NOMO-1 treated with DMSO at 0.1 percent for 48 hours (cell line): ENCODE measurements around the gene TMED7.

Source experiments
- DNase-seq: peaks from one replicate; lab custom pipeline; 2025; ENCODE audit not compliant: unreplicated experiment; lab: John Stamatoyannopoulos, UW

The TMED7 gene

DNA sequence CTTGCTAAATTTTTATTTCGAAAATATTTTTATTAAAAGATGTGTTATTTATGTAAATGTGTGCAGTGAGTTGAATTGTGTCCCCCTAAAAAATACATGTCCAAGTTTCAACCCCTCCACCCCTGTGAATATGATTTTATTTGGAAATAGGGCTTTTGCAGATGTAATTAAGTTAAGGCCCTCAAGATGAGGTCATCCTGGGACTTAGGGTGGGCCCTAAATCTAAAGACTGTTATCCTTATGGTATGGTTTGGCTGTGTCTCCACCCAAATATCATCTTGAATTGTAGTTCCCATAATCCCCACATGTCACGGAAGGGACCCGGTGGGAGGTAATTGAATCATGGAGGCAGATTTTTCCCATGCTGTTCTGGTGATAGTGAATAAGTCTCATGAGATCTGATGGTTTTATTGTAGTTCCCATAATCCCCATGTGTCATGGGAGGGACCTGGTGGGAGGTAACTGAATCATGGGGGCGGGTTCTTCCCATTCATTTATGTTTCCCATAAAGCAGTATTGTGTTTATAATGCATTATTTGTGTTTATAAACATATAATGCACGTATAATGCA, 1.5 kb upstream of the TMED7 start:
- DNase-seq = no peak

DNA sequence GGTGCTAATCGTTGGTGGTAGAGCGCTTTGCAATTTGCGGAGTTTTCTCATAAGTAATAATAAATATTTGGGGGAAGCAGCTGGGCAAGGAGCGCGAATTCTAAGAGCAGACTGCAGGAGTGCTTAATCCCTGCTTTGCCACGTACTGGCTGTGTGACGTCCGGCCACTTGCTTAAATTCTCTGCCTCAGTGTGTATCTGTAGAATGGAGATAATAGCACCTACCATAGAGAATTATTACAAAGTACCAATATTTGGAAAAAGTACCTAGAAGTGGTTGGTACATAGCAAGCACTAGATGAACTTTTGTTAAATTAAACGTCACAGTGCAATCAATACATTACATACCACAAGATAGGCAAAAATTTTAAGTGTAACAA, 598 bp upstream of the TMED7 start:
- DNase-seq = no peak

DNA sequence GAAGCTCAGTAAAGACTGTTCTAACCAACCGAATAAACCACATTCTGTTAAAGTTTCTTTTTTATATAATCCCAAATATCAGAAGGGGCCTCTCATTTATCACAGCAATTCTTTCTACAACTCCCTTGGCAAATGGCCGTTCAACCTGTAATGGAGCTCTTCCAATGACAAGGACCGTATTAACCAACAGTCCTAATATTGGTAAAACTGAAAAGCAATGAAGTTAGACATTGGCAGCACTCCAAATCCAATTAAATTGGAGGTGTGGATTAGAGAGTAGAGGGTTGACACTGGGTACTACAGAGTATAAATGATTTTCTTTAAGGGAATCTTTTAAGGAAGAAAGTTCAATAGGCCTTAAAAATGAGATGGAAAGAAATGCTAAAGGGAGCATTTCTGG, 842 bp downstream of the TMED7 start:
- no peak for DNase-seq

DNA sequence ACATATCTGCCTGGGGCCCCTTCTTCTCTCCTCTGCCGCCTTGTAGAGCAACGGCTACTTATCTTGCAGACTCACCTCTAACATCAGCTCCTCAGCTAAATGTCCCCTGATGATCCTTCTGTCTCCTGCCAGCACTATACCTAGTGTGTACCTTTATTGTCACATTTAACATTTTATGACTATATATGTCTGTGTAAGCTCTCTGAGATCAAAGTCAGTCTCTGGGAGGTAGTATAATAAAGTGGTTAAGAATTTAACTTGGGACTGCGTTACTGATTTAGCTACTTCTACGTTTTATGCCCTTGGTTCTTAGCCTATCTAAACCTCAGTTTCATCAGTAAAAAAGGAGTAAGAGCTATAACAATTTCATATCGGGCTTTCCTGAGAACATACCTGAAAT, 2.2 kb downstream of the TMED7 start:
- DNase-seq = no peak

DNA sequence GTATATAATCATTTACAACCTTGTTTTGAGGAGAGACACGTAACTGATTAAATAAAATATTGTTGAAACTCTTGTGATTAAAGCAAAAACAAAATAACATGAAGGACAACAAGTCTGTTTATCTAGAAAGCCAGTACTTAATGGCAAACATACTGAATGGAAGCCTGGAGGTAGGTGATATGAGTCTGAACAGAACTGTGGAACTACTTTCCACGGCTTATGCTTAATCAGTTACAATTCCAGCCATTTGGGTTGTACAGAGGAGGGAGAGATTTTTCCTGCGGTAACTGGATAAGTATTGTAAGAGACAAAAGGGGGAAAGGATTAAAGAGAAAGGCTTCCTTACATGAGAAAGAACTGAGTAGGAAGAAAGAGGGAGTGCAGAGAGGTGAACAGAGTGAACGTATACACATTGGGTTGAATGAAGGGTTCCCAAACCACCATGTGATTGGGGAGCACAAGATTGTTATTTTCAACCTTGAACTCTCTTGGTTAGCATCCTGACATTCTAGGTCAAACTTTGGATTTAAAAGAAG, 4.4 kb downstream of the TMED7 start:
- DNase-seq = no peak

DNA sequence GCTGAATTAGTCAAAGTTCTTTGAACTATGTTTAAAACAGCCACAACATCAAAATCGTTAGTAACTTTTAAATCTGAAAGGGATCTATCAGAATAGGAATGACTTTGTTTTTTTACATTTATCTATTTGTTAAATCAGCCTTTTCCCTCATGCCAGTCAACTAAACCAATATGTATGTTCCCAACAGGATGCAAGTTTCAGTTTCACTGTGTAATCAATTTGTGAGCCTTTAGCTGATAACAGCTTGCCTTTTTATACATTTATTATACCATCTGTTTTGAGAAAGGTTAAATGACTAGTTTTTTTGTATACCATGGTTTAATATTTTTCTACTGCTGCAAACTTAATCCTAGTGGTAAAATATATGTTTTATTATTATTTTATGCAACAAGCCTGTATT, 8.9 kb downstream of the TMED7 start:
- DNase-seq = no peak

DNA sequence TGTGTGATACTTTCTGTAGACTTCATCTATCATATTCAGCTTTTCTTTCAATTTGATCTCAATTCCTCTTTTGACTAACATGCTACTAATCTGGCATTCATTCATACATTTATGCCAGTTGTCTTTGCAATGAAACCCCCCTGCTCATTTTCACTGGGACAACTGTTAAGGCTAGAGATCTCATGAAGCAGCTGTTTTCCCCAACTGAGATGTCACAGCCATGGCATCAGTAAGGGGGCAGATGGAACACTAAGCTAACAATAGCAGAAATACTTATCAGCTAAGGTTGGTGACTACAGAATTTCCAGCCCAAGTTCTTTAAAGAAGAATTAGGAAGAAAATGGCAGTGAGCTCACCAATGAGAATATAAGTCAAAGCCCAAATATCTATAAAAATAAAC, 9.4 kb downstream of the TMED7 start:
- no peak for DNase-seq

DNA sequence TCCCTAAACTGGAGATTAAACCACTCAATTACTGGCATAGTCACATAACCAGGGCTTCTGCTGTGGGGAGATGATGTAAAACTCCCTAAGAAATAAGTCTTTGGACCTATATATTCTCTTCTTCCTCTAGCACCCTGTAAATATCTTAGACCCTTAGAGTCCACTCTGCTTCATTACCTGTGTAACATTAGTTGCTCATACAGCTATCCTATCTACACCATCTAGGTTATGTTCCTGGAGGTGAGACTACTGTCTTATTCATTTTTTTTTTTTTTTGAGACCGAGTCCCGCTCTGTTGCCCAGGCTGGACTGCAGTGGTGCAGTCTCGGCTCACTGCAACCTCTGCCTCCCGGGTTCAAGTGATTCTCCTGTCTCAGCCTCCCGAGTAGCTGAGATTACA, 14.0 kb downstream of the TMED7 start:
- no peak for DNase-seq

DNA sequence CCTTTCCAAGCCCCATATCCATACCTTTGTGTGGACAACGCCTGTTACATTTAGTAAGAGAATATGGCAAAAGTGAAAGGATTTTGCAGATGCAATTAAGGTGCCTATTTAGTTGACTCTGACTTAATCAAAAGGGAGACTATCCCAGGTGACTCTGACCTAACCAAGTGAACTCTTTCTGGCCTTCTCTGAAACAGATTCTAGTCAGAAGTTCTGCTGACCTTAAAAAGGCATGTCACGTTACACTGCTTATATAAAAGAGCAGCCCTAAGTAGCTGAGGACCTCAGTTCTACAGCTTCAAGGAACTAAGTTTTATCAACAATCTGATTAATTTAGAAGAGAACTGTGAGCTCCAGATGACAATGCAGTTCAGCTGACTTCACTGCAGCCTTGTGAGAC, 17.9 kb downstream of the TMED7 start:
- no peak for DNase-seq

DNA sequence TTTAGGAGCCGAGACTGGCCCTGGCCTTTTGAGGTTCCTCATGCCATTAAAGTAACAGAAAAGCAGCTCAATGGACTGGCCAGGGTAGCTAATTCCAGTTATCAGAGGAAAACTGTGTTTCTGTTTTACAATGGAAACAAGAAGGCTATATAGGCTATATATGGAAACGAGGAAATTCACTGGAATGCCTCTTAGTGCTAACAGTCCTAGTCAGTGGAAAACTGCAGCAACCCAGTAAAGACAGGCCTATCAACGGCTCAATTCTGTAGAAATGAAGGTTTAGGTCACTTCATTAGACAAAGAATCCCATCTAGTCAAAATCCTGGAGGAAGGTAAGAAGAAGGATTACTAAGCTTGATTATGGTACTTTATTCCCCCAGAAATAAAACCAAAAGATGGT, 20.4 kb downstream of the TMED7 start:
- no peak for DNase-seq

DNA sequence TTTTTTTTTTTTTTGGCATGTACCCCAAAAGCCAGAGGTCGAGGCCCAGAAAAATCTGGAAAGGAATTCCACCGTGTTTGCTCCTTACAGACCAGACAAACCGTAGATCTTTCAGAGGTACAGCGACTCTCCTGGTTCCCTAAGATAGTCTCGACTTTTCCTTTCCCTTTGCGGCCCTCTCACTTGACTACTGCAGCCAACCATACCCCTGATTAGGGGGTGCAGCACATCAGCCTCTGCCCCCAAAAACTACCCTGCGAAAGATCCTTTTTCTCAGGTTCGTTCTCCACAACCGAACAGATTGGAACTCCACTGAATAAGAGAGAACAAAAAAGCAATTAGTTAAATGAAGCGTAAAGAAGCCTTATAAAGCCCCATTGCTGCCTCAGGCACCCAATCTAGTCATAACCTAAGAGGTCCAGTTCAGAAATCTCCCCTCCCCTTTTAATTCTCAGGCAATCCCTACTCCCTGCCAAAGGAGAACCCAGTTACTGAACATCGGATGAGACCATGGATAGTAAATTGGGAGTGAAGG, 23.2 kb downstream of the TMED7 start:
- no peak for DNase-seq

DNA sequence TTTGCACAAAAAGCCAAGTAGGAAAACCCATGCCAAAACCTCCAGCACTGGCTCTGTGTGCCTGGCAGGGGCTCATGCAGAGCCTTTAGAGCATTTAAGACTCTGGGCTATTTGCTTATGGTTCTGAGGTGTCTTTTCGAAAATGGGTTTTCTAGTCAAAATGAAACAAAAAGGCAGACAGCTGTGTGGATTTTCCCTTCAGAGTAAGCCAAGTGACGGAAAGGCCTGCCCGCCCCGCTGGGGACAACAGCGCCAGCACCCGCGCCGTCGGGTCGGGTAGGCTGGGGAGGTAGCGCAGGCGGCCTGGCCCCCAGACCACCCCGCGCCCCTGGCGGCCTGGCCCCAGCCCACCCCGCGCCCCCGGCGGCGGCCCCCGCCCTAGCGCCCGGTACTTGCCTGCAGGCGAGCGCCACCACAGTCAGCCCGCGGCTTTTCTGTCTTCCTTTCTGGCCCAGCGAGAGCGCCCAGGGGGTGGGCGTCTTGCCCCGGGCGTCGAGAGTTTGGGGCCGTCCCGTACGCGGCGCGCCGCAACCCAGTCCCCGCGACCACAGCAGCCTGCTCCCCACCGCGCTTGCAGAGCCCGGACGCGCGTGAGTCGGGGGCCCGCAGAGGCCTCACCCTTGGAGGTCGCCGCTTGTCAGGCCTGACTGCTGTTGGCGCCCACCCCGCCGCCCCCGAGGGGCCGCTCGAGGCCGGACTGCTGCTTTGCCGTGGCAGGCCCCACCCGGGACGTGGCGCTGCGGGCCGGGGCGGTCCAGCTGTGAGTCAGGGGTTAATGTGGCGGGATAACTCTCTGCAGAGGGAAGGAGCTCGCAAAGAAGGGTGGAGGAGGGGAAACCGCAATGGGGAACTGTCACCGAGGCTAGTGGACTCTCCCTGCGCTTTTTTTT, 23.9 kb downstream of the TMED7 start, which contains the start of gene TICAM2:
Gene TICAM2 (minus strand): TSS at position 779 of the 890 bp plus-strand sequence. CDS start 21,223 bp downstream, outside the sequence.
- DNase-seq = peak; percentile 74

DNA sequence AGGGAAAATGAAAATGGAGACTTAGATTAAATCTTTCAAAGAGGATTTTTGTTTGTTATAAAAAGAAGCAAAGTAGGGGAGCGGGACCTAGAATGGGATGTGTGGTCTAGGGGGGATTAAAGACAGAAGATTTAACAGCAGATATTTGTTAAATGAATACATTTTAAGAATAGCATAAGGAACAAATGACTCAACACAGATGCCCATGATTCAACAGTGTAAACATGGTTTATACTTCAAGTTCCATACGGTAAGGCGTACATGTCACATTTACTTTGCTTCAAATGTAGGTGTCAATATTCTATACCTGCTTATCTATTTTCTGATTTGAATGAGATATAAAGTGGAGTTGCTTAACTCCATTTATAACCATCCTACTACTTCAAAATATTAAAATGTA, 25.1 kb downstream of the TMED7 start:
- no peak for DNase-seq

DNA sequence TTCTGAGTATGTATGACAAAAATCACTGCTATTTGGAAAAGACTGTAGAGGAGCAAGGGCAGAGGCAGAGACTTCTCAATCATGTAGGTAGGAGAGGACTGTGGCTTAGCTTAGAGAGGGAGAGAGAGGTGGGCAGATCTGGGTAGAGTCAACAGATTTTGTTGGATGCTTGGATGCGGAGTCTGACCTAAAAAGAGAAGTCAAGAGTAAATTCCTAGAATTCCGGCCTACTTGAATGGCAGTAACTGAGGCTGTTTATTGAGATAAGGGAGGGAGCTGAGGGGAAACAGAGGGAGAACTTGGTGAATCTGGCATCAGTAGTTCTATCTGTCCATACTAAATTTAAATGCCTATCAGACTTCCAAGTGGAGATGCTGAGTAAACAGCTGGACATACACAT, 25.9 kb downstream of the TMED7 start:
- DNase-seq = no peak

DNA sequence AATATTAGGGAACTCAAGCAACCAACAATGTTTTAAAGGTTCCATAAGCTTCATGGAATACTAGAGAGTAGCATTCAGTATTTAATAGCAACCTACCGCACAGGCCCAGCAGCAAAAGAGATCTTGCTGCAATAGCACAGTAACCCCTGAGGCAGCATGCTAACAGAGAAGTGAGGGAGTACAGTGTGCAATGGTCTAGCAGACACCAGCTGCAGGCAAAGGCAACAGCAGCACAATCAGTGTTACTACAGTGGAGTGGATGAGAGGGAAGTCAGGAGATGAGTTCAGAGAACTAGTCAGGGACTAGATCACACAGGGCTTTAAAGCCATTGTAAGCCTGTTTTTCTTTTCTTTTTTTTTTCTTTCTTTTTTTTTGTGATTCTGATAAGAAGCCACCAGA, 26.3 kb downstream of the TMED7 start:
- peak; percentile 31 for DNase-seq

DNA sequence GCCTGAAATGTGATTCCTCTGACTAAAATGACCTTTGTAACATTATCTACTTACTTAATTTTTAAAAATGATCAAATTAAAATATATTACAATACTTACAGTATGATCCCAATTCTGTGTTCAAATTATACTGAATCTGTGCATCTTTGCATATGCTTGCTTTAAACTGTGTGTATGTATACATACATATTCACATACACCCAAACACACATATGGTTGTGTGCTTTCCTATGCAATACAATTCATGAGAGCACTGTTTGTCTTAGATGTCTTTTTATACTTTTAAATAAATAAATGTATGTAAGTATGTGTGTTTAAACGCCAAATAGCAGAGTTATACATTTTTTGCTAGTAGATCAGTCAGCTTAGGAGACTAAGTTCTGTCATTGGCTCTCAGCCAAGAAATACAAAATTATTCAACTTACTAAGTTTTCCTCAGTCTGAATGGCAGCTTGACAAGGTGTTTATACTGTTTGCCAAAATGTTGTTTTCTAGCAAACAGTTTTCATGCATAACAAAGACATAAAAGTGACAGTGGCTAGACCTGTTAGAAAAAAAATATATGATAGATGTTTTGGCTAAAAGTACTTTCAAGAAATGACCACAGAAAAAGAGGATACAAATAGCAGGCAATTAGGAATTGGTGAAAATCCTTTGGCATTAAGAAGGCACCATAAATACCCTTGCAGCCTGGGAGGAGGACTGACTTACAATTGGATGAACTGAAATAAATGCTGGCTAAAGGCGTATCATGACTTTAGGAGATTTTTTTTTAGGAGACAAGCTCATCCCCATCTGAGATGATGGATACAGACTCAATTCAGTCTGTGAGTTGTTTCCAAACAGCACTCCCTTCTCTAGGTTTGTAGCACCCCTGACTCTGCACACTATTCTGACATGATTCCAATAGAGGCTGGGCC, 31.4 kb downstream of the TMED7 start:
- no peak for DNase-seq

DNA sequence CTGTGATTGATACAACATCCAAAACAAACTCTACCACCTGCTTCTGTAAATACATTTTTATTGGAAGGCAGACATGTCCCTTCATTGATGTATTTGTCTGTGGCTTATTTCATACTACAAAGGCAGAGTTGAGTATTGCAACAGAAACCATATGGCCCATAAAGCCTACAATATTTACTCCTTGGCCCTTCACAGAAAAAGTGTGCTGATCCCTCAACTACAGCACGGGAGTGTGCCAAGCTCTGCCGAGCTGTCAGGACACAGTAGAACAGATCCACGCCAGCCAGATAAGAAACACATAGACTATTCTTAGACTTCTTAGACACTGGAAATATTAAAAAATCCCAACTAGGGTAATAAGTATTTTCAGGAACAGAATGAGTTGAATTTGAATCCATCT, 36.8 kb downstream of the TMED7 start:
- no peak for DNase-seq

DNA sequence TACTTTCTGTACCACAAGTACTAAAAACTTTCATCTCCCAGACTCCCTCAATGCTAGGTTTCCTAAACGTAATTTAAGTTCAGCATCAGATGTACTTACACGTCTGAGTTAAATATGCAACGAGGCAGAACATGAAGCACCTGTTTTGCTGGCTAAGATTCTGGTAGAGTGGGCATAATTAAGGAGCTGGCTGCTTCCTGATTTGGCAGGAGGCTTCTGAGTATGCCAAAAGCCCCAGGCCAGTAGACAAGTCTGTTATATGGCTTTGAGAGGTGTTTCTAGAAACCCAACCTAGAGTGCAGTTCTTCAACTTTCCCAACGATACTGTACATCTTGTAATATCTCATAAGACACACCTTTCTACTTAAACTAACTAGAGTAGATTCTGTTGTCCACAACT, 37.2 kb downstream of the TMED7 start:
- DNase-seq = no peak

DNA sequence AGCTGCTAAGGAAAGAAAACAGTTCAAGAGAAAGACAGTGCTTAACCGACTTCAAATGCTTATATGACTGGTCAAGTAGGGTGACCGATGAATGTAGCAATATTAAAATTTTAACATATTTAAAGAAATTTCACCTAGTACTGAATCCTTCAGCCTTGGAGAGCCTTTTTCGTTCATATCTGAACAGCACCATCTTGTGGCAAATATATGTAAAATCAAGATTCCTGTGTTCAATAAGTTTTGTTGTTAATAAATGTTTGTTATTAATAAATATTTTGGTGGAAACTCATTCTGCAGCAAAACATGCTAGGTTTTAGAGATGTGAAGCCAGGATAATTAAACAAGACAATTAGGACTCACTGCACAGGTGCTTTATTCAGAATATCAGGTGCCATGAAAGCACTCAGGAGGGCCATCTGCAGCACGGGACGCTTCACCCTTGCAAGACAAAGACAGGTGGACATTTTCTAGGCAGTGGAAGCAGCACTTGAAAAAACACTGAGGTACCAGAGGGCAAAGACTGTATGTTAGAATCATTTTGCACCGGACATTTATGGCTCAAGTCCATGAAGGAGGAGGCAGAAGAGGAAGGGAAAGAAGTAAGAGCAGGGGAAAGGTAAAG, 39.2 kb downstream of the TMED7 start:
- DNase-seq = peak; percentile 34

DNA sequence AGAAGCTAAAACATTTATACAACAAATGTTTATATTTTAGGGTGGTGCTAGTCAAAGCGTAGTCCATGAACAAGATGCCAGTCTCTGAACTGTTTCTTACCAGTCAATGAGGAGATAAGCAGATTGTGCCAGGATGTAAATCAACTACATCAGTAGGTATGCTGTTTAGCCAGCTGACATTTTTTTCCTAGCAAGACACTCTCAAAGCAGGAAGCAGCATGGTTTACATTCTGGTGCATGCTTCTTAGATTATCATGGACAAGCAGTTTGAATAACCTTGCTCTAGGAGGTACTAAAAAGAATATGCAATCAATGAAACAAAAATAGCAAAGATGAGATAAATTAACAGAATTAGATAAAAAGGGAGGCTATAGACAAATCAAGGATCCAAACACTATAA, 40.6 kb downstream of the TMED7 start:
- no peak for DNase-seq

DNA sequence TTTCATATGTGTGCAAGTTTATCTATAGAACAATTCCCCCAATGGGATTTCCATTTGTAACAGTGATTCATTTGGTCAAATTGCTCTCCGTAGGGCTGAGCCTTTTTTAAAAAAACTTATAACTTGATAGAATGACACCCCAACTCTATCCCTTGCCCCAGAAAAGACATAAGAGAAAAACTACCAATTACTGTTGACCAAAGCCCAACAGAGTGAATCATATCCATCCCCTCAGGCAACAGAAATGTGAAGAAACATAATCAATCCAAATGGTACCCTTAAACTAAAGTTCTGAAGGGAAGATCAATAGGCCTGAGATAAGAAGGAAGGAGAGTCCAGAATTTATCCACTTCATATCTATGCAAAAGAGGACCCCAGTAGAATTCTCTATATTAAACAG, 41.3 kb downstream of the TMED7 start:
- DNase-seq = no peak
